Kidney capillary endothelial cell (primary cell): Measurements from ENCODE around the gene SLITRK1.

Experiments
- DNase-seq: peaks from one replicate; pipeline ENCODE4 v3.0.0-alpha.2; 2018; ENCODE audit warnings: low spot score

SLITRK1 gene

GRCh38 chr13:83865161-83866137, 16.8 kb downstream of the SLITRK1 start:
- no peak for DNase-seq

DNA sequence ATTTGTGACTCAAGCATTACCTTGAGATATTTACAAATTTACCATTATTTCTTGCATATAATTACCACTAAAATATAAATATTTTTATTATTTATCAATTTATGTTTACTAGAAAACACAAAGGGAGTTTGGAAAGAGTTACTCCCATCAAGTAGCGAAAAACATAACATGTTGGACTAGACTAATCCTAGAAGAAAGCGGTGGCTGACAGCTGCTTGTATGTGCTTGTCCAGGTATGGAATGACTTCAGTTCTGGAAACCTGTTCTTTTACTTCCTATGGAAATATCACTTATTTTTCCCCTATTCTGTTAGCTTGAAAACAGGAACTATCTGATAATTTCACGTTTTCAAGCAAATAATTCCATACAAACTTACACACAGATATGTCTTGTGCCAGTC, 28.5 kb downstream of the SLITRK1 start:
- no peak for DNase-seq

DNA sequence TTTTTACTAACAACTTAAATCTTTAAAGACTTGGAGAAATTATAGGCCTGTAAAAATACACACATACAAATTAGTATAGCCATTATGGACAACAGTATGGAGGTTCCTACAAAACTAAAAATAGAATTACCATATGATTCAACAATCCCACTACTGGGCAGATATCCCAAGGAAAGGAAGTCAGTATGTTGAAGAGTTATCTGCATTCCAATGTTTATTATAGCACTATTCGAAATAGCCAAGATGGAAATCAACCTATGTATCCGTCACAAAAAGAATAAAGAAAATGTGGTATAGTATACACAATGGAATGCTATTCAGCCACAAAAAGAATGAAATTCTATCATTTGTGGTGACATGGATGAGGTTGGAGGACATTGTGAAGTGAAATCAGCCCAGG, 37.2 kb downstream of the SLITRK1 start:
- no peak for DNase-seq

DNA sequence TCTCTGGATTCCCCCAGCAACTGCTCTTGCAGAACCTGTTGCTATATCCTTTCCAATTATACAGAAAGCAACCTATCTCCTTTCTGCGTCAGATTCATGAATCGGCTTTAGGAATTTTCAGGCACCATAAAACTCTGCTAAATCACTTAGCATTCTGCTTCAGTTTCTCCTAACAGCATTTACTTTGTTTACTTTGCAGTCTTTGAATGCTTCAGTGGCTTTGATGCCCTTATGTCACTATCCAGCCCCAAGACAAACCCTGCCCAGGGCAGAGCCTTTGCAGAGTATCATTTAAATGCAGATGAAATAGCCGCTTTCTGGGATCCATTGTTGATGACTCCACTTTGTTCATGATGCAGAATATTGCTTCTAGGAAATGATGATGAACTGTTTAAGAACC, 43.1 kb downstream of the SLITRK1 start:
- no peak for DNase-seq

DNA sequence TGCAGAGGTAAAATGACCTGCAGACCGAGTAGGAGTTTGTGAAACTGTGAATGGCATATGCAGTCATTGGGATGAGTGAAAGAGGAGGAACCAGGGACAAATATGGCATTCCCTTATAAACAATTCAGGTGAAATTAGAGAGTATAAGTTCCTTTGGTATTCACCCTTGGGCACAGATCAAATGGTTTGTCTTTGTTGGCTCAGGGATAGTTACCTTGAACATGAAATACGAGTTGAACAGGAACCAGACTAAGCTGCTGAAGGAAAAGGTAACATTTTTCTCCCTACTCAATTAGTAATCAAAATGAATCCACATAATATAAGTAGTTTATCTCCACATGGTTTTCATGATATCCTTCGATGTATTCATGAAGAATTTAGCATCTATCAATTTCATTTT, 50.5 kb downstream of the SLITRK1 start:
- no peak for DNase-seq

- no peak for DNase-seq
Observed at GRCh38 chr13:83829810-83830209, 52.5 kb downstream of the SLITRK1 start.

GRCh38 chr13:83827338-83827737, 54.9 kb downstream of the SLITRK1 start:
- no peak for DNase-seq
